Activated CD8-positive, alpha-beta memory T cell treated with anti-CD3 and anti-CD28 coated beads, Interleukin-2, amount 50 U/mL, for 24 hours (primary cell): Measurements from ENCODE around the gene SOWAHB.

Experiments used
- DNase-seq: peaks from one replicate; pipeline ENCODE4 v3.0.0-alpha.2; 2020; ENCODE audit errors: extremely low read depth

SOWAHB gene

GRCh38 chr4:76897536-76898384 lies at the start of gene SOWAHB:
Gene SOWAHB, minus strand, starts transcription at chr4:76898144. Its CDS starts 295 bp downstream, at chr4:76897849.
- no peak for DNase-seq

GRCh38 chr4:76947369-76947768 lies 49.4 kb upstream of the SOWAHB start:
- no peak for DNase-seq

GRCh38 chr4:76943790-76944189 lies 45.8 kb upstream of the SOWAHB start:
- DNase-seq = no peak

- DNase-seq = no peak
These were observed 45.2 kb upstream of the SOWAHB start for GRCh38 chr4:76943129-76943620.

- DNase-seq = no peak
These were observed 41.2 kb upstream of the SOWAHB start for GRCh38 chr4:76939184-76939583.

- DNase-seq = no peak
These were observed 33.8 kb upstream of the SOWAHB start for GRCh38 chr4:76931576-76932276.

GRCh38 chr4:76931087-76931486 lies 33.1 kb upstream of the SOWAHB start:
- no peak for DNase-seq

- DNase-seq = no peak
These were observed 32.7 kb upstream of the SOWAHB start for GRCh38 chr4:76930685-76931084.

- DNase-seq = no peak
These were observed 28.9 kb upstream of the SOWAHB start for GRCh38 chr4:76926841-76927240.

GRCh38 chr4:76923619-76924357 lies 25.8 kb upstream of the SOWAHB start:
- DNase-seq = no peak

- DNase-seq = no peak
These were observed 22.8 kb upstream of the SOWAHB start for GRCh38 chr4:76920715-76921114.

- no peak for DNase-seq
These were observed 11.8 kb upstream of the SOWAHB start for GRCh38 chr4:76909711-76910110.

- DNase-seq = no peak
These were observed 7.6 kb upstream of the SOWAHB start for GRCh38 chr4:76905521-76905920.

GRCh38 chr4:76904646-76905190 lies 6.8 kb upstream of the SOWAHB start:
- DNase-seq = no peak

- DNase-seq = no peak
These were observed 4.4 kb upstream of the SOWAHB start for GRCh38 chr4:76902233-76902890.

GRCh38 chr4:76898949-76899645 lies 1.2 kb upstream of the SOWAHB start:
- no peak for DNase-seq

GRCh38 chr4:76898385-76898692 lies 395 bp upstream of the SOWAHB start:
- no peak for DNase-seq

- no peak for DNase-seq
These were observed 1.1 kb downstream of the SOWAHB start for GRCh38 chr4:76896614-76897535.

GRCh38 chr4:76896048-76896447 lies 1.9 kb downstream of the SOWAHB start:
- DNase-seq = no peak

- DNase-seq = no peak
These were observed 2.3 kb downstream of the SOWAHB start for GRCh38 chr4:76895619-76896018.
